Anterior cingulate cortex (tissue), 58 donors: ENCODE measurements around the gene ACACB.

ENCODE experiments used
- DNase-seq, 58 donors: peaks; one replicate each; lab custom pipeline; 2025; lab: John Stamatoyannopoulos, UW

The ACACB gene

DNA sequence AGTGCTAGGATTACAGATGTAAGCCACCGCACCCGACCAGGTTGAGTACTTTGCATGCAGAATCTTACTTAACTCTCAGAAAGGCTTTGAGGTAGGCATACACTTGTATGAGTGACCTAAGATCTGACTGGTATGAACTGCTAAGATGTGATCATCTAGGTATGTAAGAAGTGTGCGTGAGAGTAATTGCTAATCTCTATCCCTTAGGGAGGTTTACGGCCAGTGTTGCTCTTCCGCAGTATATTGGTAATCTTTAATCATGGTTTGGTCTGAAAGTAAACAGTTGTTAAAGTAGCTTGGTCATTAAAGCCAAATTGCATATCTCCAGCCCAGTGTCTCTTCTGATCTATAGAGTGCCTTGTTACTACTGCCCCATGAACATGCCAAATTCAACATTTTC is 11.2 kb upstream of the ACACB start:
- DNase-seq: no peak

DNA sequence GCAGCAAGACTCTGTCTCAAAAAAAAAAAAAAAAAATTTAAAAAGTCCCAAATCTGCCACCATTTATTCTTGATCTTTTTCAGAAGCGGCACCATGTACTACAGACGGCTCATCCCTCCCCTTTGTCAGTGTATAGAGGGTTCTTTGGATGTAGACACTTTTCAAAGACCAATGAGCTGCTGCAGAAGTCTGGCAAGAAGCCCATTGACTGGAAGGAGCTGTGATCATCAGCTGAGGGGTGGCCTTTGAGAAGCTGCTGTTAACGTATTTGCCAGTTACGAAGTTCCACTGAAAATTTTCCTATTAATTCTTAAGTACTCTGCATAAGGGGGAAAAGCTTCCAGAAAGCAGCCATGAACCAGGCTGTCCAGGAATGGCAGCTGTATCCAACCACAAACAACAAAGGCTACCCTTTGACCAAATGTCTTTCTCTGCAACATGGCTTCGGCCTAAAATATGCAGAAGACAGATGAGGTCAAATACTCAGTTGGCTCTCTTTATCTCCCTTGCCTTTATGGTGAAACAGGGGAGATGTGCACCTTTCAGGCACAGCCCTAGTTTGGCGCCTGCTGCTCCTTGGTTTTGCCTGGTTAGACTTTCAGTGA is 6.5 kb upstream of the ACACB start:
- DNase-seq: peak in 5 of 58 donors; percentile 17 to 40 (median 27)

GRCh38 chr12:109110988-109111495 is 5.3 kb upstream of the ACACB start:
- peak in 57 of 58 donors; percentile 18 to 92 (median 80) for DNase-seq

- DNase-seq: no peak
Measured at GRCh38 chr12:109112720-109113465, 3.5 kb upstream of the ACACB start.

DNA sequence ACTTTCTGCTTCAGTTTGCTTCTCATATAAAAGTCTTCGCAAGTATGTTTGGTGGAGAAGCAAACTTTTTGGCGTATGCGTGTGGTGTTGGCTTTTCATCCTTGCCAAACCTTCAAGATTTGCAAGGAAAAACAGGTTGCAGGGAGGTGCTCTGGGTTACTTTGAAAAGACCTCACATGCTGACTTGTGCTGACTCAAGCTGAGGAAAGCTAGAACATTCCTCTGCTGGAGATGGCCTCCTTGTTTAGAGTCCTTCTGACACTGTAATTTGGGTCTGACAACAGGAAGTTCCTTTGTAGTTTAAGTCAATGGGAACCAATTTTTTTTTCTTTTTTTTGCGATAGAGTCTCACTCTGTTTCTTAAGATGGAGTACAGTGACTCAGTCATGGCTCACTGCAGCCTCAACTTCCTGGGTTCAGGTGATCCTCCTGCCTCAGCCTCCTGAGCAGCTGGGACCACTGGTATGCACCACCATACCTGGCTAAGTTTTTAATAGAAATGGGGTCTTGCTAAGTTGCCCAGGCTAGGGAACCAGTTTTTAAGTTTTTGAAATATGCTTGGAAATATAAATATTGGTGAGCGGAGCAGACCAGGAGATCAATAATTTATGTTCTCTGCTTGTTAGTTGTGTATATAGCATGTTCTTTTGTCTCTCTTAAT is 2.6 kb upstream of the ACACB start:
- no peak for DNase-seq

DNA sequence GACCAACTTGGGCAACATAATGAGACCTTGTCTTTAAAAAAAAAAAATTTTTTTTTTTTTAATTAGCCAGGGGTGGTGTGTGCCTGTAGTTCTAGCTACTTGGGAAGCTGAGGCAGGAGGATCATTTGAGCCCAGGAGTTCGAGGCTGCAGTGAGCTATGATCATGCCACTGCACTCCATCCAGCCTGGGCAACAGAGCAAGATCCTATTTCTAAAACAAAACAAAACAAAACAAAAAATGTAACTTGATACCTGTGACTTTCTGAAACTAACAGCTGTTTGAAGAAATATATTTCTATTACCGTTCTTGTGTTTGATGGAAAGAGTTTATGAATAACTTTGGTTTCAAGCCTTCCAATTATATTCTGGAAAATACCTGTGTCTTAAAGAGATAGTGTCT is 1.7 kb upstream of the ACACB start:
- DNase-seq: no peak

DNA sequence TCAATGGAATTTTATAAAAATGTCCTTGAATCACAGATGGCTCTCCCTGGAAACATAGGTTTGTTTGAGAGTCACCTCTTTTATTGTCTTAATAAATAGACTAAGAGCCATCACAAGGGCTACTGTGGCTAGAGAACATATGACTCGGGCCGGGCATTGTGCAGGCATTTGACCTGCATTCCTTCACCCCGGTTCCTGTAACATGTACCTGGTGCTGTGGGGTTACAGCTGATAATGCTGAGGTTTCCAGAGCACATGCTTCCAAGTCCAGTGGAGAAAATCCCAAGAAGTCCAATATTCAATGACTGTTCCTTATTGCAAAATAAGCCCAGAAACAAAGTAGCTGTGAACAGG is 1.0 kb upstream of the ACACB start:
- peak in 2 of 58 donors; percentile 41 to 50 for DNase-seq

- no peak for DNase-seq
Measured at GRCh38 chr12:109116611-109116949, 193 bp downstream of the ACACB start.

- DNase-seq: no peak
Measured at GRCh38 chr12:109120095-109120494, 3.7 kb downstream of the ACACB start.

DNA sequence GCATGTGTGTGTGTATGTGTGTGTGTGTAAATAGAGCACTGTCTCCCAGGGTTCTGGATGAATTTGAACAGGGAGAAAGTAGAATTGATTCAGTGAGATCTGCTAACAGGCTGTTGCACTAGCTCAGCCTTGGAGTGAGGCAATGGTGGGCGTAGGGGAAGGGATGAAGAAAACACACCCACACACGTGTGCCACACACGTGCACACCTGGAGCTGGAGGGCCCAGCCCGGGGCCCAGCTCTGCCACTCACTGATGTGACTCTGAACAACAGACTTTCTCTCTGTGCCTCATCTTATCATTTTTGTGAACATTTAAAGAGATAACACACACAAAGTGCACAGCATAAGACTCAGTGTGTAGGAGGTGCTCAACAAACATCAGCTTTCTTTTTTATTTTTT is 4.2 kb downstream of the ACACB start:
- no peak for DNase-seq

DNA sequence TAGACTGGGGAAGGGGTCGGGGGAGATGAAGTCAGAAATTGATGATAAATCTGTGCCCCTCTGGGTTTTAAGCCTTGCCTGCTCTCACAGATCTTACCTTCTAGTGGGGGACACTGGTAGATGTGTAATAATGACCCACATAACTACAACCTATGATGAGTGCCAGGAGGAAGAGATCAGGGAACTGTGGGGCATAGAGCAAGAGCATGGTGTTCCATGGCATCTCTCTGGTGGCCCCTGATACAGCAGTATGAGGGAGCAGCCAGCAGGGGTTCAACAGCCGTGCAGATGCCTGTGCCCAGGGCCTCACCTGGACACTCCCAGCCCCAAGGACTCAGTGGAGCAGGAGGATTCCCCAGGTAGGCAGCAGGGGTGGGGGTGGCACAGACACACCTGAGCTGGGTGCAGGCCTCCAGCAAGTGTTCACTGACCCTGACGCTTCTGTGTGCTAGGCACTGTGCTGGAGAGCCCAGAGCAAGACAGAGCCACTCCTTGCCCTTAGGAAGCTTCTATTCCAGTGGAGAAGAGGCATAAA is 5.0 kb downstream of the ACACB start:
- no peak for DNase-seq

DNA sequence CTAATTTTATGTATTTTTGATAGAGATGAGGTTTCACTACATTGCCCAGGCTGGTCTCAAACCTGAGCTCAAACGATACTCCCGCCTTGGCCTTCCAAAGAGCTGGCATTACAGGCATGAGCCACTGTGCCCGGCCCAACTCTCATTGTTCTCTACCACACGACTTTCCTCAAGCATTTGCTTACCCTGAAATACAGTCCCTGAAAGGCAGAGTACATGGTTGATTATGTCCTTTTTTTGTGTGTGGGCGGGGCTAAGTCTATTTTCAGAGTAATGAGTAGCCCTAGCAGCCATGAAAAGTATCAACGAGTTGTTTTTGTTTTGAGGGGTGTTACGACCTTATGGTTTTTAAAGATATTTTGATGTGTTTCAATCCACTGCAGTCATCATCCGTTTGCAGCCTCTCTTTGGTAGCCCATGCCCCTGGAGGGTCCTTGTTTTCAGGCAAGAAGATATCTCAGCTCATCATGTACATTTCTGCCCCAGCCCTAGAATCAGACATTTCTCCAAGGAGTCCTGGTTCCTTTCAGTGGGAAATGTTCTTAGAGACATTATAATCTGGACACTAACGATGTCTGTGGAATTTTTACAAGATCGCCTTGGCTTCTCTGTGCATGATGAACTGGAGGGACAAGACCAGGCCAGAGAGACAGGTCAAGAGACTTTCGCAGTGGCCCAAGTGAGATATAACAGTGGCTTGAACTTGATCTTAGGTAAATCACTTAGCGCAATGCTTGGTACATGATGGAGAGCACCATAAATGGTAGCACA is 8.7 kb downstream of the ACACB start:
- DNase-seq: no peak

DNA sequence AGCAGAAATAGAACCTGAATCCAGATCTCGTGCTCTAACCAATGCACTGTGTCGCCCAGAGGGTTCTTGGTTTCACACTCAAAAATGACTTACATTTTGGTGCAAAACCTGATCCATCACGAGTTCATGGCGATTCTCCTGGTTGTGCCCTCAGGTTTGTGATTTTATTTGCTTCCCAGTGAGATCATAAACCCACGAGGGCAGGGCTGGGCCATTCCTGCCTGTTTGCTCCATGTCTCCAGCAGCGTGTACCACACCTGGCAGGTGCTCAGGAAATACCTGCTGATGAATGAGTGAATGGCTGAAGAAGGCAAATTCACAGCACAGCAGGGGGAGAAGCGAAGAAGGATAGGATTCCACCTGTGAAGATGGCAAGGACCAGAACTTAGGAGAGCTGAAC is 9.4 kb downstream of the ACACB start:
- DNase-seq: no peak

GRCh38 chr12:109126784-109127183 is 10.4 kb downstream of the ACACB start:
- DNase-seq: no peak

DNA sequence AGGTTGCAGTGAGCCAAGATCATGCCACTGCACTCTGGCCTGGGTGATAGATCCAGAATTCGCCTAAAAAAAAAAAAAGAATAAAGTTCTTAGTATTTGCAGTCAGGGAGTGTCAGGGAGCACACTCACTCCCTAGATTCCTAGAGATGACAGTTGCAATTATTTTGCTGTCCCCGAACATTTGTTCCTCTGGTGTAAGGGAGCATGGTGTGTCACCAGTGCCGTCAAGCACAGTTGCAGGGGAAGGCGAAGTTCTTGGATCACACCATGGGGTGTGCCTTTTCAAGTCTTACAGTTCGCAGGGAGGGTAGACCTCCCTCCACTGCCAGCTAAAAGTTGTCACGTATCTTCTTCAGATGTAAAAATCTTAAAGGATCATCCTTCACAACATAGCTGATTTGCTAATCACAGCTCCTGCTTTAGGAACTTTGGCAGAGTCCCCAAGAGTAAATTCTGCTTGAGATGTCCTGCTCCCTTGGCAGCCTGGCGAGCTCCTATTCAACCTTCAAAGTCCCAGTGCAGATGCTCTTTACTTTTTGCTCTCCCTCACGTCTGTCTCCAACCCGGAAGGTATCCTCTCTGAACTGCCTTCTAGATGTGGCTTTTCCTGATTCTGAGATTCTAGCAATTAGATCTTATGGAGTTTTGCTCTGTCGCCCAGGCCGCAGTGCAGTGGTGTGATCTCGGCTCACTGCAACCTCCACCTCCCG is 11.3 kb downstream of the ACACB start:
- DNase-seq: no peak

GRCh38 chr12:109130297-109131153 is 14.1 kb downstream of the ACACB start:
- no peak for DNase-seq

- DNase-seq: peak in 8 of 58 donors; percentile 4 to 60 (median 19)
Measured at GRCh38 chr12:109131154-109132050, 15.0 kb downstream of the ACACB start.
